GM21381 (cell line): Measurements from ENCODE around the gene EDN2.

Experiments
- ATAC-seq: cut with Tn5 transposase; IDR thresholded peaks from one replicate; pipeline ENCODE4 v1.9.1; 2021; ENCODE audit warnings: mild to moderate bottlenecking, moderate library complexity; ENCODE audit not compliant: unreplicated experiment

Gene EDN2

DNA sequence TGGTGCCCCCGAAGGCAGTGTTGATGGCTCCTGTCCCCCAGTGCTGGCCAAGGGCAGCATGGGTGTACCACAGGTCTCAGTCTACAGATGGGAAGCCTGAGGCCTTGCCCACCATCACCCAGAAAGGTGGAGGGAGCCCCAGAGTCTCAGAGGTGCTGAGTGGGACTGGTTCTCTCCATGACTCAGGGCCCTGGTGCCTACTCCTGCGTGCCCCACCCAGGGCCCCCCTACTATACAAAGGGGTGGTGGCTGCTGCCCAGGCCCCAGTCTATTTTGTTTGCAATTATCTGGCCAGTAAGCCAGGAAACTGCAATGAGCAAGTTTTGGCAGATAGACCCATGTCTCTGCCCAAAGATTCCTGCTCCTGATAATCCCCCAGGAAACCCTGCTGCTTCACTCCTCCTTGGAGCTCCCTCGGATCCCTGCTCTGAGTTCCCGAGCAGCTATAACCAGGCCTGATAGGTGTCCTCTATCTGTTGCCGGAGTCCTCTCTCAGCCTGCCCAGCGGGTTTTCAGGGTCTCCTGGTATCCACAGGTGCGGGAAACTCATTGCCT lies 41.7 kb downstream of the EDN2 start:
- no peak for ATAC-seq

DNA sequence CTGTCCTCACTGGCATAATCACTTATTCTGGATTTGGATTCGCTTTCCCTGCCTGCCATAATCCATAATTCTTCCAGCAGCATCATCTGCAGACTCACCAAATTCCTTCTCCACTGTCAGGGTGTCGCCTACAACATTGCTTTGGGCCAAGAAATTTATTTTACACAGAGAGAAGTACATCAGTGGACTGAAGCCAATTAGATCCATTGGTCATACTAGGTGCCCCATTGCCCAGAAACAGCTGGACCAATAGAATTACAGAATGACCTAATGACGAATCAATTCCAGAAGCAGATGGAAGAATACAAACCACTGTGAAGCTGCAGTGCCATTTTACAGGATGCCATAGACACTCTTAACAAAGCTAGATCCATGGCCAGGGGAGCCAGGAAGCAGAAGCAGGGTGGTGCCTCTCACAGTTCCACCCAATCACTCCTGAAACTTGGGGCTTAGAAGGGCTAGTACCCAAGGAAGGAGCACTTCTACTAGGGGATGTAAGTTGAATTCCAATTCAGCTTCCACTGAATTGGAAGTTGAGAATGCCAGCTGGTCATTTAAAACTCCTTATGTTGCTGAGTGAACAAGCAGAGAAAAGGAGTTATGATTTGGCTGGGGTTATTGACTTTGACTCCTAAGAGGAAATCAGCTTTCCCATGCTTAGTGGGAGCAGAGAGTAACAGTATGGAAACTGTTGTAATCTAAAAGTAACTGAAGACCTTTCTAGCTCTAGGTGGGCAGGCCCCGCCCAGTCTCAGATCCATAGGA lies 44.0 kb downstream of the EDN2 start:
- ATAC-seq, result no peak

DNA sequence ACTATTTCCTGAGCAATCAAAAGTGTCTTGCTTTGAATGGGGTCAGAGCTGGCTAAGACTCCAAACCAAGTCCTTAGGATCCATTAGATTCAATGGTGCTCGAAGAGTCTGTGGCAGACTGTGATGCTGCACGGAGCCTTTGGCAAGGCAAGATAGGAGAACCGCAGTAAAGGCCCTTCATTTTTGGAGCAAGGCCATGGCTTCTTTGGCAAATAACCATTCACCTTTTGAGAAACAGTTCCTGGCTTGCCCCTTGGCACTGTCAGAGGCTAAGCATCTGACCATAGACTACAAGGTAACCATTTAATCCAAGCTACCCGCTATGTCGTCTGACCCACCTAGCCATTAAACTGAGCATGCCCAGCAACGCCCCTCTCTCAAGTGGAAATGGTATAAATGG lies 45.2 kb downstream of the EDN2 start:
- ATAC-seq, result no peak

- ATAC-seq, result no peak
Measured at GRCh38 chr1:41438711-41439110, 45.8 kb downstream of the EDN2 start.

GRCh38 chr1:41437011-41437355 lies 47.5 kb downstream of the EDN2 start:
- ATAC-seq, result no peak

GRCh38 chr1:41436281-41437010 lies 48.0 kb downstream of the EDN2 start:
- no peak for ATAC-seq

- ATAC-seq, result no peak
Measured at GRCh38 chr1:41435570-41436178, 48.8 kb downstream of the EDN2 start.

DNA sequence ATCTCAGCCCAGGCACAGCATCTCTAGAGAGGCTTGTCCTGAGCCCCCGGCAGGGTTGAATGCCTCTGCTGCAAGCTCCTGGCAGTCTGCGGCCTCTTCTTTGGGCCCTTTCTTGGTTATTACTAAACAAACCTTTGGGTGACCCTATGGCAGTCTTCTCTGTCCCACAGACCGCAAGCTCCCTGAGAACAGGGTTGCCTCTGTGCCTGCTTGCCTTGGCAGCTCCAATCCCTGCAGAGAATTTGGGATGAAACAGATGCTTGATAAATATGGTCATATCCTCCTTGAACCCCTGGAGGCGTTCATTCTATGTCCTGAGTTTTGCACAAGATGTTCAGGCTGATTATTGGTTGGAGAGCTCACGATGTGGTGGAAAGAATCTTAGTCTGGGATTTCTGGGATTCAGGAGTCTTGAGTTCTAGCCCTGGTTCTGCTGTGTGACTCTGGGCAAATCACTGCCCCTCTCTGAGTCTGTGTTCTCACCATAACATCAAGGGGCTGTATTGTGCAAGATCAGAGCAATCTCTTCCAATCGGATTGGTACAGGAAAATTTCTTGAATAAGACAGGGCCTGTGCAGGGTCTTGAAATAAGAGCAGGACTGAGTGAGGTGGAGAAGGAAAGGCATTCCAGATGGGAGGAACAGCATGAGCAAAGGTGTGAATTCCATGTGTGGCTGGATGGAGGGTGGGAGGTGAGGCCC lies 49.6 kb downstream of the EDN2 start:
- ATAC-seq, result no peak

DNA sequence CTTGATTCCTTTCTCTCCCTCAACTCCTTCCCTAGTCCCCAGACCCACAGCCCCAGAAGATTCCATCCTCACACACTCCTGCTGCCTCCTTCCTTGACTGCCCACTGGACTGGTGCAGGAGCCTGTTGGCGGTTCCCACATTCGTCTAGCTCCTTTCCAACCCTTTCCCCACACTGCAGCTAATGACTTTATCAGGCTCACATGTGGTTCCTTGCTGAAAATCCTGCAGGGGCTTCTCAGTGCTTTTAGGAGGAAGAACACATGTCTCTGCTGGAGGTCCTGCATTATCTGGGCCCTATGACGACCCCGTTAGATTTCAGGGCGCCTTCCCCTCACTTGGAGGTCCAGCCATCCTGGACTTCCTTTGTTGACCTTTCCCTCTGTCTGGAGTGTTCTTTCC lies 50.2 kb downstream of the EDN2 start:
- ATAC-seq, result no peak

GRCh38 chr1:41433501-41433900 lies 51.0 kb downstream of the EDN2 start:
- no peak for ATAC-seq

GRCh38 chr1:41432481-41433280 lies 51.8 kb downstream of the EDN2 start:
- no peak for ATAC-seq

- no peak for ATAC-seq
Measured at GRCh38 chr1:41431490-41432350, 52.8 kb downstream of the EDN2 start.

DNA sequence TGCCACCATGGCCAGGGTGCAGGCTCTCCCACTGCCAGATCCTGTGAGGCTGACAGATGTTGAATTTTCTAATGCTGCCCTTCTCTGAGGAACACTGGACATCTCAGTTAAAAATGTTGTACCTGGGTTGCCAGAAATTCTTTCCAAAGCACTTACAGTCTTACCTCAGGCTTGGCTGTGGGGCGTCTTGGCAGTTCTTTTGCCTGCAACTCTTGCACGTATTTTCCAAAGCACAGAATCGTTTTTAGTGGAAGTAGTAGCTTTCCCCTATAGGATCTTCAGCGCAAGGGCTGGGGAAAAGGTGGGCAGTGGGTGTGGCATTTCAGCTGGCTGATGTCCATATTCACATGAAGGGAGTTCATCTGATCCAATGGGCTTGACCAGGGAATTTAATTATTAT lies 53.9 kb downstream of the EDN2 start:
- ATAC-seq, result no peak

DNA sequence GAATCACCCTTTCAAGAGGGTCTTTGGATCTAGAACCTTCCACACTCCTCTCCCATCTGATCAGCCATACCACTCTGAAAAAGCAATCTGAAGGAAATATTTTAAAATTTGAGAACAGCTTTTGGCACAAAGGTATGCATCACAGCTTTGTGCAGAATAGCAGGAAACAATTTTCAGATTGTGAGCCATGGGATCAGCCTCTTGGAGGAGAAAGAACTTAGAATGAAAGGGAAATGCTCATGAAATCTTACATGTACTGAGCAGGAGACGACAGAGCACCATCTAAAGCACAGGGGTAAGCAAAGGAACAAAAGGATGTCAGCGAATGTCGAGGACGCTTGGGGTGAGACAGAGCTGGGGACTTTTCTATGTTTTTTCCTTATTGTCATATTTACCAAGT lies 54.4 kb downstream of the EDN2 start:
- no peak for ATAC-seq

DNA sequence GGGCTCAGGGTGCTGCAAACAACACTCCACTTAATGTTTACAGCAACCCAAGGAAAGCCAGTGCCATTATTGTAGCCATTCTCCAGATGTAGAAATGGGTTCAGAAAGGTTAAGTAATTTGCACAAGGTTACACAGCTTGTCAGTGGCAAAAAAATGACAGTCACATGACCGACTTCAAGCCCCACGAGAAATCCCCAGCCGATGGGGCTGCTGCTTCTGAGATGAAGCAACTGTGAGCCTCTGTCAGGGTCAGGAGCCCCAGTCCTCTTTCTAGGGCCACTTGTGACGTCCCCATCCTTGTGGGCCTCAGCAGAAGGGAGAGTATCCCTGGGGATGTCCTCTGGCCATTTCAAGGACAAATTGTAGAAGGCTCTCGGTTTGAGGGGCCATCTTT lies 54.8 kb downstream of the EDN2 start:
- no peak for ATAC-seq
